Effector CD4-positive, alpha-beta T cell (primary cell): ENCODE measurements around the gene ZFHX3.

Experiments used
- DNase-seq: peaks from one replicate; pipeline ENCODE4 v3.0.0-alpha.2; 2020

ZFHX3 gene

DNA sequence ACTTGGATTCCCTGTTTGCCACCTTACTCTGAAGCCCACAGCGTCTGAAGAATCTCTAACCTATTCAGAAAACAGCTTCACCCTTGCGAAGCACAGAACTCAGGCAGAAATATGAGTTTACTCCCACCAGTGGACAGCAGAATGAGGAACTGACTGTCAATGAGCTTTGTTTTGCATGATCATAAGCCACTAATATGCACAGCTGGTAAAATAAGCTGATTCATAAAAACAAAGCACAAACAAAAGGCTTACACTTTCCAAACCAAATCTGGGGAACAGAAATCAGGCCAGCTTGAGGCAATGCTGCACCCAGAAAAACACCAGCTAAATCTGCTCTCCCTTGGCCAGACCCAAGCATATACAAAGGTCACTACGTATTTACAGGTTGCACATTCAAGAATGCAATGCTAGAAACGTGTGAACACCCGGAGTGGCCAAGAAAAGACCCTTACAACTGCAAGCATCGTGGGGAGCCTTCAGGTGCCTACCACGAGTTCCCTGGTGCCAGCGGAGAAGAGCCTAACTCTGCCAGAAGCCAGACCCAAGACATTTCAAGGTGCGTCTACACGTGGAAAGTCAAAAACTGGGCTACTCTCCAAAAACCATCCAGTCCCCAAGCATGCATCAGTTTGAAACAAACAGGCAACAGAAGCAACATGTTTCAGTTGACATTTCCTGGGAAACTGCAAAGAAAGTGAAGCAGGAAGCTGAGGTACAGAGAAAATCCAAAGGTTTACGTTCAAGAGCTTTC lies 207.1 kb downstream of the ZFHX3 start:
- no peak for DNase-seq

DNA sequence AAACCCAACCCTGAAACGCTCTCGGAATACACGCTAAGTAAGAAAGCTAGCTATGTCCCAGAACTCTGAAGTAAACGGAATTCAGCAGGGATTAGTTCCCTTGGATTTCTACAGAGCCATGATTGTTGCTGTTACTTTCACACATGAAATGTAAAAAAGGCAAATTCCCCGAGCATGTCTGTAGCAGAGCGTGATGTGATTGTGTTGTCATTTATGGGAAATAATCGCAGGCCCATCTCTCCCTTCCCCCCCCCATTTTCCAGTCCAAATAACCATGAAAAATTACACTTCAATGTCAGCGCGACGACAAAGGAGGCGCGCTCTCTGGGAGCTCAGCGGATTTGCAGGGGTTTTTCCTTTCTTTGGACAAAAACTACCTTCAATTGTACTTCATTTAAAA lies 209.0 kb downstream of the ZFHX3 start:
- DNase-seq, result no peak

DNA sequence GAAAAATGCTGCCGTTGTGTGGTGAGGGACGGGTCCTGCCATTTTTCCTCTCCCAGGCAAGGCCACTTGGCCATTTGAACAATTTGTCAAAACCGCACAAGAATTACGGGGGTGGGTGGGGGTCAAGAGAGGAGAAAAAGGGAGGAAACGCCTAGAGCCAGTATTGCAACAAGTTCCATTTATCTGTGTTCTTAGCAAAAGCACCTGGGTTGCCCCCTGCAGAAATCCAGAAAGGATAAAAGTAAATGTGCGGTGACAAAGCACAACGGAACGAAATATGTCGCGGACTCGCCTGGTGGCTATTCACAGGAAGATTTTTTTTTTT lies 209.4 kb downstream of the ZFHX3 start:
- DNase-seq, result no peak

DNA sequence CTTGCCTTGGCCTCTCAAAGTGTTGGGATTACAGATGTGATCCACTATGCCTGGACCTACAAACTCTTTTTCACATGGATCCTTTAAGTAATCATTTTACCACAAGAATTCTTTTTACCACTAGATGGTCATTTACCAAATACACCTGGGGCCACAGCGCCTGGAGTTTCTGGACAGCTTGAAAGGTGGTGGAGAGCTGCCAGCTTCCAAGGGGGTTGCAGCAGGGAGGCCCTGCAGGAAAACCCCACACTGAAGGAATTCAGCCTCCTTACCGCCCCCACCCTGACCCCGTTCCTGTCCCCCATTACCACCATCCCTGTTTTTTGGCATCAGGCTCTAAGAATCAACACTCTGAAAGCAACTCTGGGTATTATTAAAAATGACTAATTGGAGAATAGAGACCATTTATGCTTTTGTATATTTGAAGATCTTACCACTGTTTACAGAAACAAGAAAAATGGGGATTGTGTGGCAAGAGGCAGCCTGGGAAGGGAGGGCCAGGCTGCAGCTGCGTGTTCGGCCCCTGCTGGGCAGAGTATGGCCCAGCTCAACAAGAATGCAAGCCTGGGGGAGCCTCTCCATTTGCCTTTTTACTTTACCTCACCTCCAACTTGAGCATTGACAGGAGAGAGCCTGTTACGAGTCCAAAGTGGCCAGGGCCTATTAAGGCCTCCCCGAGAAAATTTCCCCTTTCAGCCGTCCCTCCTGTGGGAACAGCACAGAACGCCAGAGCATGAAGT lies 209.9 kb downstream of the ZFHX3 start:
- DNase-seq, result no peak

DNA sequence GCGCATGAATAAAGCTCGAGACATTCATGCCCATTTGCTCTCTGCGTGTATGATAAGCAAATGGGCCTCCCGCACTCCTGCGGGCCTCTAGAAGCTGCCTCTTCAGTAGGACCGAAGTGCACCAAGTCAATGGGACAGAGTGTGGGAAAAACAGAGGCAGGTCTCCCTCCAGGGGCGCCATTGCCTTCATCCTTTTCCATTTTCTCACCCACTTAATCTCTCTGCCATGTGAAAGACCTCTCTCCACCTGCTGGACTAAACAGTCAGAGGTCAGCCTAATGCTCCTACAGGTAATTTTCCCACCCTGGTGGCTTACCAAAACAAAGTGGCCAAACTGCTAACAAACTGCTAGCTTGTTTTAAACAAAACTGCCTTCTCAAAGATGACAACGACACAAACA lies 210.9 kb downstream of the ZFHX3 start:
- DNase-seq, result no peak

DNA sequence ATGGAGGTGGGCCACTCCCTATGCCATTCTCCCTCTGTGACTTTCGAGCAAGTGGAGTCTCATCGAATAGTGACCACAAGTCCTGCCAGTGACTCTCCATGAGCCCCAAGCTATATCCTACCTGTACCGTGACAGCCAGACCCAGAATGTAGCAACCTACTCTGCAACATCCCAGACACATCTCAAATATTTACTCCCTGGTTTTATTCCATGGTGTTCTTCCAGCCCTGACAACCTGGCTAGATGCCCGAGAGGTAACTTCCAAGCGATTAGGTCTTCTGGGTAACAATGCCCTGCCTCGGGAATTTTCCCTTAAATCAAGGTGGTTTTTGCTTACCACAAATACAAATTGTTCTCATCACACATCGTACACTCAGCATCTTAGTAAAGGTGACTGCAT lies 211.7 kb downstream of the ZFHX3 start:
- no peak for DNase-seq

DNA sequence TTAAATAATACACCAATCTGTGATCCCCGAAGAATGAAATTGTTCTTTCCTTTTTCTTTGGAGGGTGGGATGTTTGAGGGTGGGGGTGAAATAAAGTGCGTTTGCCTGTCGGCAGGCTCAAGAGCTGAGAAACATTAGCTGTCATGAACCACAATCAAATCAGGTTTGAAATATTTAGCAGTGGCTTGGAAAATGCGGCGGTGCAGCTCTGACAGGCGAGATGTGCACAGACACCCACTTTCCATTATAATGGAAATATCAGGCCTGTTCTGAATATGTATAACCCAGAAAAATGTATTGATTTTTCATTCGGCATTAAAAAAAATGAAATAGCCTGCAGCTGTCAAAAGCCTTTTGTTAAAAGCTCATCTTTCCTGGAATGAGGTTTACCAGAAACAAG lies 212.8 kb downstream of the ZFHX3 start:
- no peak for DNase-seq

DNA sequence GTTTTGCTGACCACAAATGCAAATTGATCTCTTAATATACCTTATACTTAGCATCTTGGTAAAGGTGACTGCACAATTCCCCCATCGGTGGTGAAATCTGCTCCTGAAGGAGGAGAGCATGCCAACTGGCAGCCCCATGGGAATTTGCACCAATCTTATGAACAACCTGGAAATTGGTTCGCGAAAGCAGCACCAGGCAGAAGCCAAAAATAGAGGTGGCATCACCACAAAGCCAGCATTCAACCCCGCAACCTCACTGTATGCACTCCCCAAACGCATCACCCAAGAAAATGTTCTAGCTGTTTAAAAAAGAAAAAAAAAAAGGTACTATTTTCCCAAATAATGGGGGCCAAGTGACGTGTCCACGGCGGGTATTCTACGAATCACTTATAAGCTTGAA lies 213.4 kb downstream of the ZFHX3 start:
- DNase-seq, result no peak

DNA sequence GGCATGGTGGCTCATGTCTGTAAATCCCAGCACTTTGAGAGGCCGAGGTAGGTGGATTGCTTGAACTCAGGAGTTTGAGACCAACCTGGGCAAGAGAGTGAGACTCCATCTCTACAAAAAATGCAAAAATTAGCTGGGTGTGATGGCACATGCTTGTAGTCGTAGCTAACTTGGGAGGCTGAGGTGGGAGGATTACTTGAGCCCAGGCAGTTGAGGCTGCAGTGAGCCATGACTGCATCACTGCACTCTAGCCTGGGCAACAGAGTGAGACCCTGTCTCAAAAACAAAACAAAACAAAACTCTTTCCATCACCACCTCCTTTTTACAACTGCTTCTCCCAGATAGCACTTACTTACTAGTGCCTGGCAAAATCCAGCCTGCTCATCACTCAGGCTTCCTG lies 214.0 kb downstream of the ZFHX3 start:
- no peak for DNase-seq

DNA sequence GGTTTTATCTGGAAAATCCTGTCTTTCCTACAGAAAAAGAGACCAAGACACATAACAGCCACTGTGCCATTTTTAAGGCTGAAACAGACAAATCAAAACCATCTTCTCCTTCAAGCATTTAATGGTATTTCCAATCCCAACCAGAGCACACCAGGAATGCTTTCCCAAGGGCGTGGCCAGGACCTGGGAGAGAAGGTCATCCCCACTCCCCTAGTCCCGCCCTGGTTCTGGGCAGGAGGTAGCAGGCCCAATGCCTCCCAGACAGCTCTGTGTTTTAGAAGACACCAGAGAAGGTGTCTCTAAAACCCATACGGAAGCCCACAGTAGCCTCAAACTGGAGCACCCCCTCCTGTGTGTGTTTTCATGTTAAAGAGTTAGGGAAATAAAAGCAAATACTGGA lies 214.4 kb downstream of the ZFHX3 start:
- DNase-seq, result no peak

DNA sequence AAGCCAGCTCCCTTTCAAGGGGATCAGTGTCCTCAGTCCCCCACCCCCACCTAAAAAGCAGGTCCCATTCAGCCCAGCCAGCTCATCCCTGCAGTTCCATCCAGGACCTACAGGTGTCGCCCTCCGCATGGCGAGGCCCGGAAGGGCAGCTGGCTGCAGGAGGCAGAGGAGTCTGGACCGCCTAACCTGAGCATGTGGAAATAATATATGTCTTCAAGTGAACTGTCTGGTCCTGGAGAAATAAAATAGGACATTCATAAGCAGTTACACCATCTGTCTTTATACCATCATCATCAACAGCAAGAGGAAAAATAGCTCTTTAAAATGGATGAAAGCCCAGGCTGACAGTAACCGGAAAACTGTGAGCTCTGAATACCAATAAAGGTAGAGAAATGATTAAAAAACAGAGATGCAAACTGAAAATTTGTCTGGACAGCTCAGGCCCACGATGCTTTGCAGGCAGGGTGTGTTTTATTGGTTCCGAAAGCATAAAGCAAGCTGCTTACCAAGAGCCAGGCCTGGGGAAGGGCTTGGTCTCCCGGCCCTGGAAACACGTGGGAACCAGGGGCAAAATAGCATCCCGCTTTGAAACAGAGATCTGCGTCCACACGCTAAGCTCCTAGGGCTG lies 215.2 kb downstream of the ZFHX3 start:
- DNase-seq, result peak; percentile 43

DNA sequence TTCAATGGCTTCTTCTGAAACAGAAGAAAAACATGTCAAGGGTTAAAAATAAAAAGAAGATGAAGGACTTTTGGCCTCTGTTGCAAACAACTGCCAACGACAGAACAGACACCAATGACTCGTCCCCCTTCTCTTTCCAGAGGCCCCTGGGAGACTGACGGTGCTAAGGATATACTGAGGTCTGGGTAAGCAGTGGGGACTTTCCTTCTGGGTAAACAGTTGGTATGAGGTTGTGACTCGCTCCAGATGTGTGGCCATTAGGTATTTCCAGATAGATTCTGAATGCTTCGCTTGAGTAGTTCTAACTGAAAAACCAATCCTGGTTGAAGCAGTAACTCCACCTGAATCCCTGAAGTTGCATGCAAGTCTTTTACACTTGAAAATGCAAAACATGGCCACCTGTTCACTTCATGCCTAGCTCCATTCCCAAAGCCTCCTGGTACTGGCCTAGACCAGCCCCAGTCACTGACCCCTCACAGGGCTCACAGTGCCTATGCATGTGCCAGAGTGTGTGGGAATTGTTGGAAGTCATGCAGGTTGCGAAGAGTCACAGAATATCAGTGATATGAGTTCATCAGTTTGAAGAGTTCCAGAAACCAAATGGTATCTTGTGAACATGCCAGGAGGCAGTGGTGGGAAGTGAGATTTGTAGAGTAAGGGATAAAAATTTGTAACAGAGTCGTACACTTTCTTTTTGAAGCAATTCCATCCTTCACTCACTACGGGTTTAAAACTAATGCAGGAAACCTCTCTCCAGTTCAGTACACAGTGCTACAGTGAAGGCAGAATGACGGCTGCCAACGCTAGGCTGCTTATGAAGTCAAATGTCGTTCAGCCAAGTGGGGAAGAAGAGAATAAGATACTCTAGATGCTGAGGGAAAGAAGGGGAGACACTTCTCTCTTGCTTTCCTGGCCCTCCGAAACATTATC lies 217.8 kb downstream of the ZFHX3 start:
- DNase-seq, result no peak

DNA sequence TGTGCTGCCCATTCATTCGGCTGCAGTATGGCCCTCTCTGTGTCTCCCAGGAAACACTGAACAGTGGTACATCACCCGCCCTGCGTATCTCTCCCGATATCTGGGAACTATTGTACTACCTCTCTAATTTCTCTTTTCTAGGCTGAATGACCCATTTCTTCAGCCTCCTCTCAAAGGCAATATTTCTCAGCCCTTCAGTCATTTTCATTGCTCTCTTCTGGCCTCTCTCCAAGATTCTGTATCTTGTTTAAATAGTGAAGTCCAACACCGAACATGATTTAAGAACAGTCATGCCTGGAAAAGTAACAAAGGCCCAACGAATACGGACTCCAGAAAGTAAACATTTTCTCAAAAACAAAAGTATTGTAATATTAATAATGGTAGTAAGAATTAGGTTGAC lies 220.1 kb downstream of the ZFHX3 start:
- DNase-seq, result no peak

DNA sequence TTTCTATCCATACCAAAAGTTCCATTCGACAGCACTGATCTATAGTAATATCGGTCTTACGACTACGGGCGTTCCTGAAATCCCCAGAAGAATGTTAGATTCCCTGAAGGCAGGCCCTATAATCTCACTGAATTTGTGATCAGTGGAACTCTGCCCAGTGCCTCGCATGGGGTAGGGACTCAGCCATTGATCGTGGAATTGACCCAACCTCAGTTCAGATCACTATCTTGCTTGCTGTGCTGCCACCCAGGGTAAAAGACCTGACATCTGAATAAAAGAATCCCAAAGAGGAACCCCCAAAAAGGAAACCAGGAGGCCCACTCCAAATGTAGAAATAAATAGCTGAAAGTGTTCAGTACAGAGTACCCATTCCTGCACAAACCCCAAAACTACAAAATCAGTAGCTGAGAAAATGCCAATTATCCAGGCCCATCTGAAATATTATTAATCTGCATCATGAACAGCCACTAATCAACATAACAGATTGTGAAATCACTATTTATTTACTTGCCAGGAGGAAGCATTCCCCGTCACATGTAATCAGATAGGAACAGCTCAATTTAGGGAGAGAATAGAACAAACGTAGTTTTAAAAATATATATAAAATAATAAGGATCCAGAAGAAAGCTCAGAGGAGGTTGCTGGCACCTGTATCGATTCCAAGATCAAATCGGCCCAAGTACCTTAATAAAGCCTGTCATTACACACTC lies 221.9 kb downstream of the ZFHX3 start:
- no peak for DNase-seq

DNA sequence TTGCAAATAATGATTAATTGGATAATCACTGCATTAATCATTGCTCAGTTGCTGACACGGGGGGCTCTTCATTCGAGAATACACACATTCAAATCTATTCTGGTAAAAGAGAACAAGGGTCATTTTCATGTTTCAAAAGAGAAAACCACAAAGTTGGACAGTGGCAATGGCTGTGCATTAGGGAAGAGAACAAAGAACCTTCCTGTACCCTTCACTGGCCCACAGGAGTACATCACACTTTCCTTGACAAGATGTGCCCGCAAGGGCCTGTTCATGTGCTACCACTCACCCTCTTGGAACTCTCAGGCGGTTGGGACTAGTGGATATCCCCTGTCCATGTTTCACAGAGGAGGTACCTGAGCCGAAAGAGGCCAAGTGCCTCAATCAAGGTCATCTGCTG lies 223.2 kb downstream of the ZFHX3 start:
- no peak for DNase-seq

DNA sequence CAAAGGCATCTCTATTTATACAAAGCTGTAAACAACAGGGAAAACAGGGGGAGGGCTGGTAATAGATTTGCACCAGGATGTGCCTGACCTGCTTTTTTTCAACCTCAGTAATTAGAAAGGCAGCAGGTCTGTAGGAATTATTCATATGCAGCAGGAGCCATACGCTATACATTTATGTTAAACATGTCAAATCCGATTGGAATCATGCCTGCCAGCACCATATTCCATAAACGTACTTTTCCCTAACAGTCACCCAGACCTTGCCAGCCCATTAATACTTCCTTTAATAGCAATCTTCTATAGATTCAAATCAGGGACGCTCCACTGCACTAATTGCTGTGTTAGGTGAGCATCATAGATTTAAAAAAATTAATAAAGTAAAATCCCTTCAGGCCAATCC lies 223.9 kb downstream of the ZFHX3 start:
- DNase-seq, result no peak

DNA sequence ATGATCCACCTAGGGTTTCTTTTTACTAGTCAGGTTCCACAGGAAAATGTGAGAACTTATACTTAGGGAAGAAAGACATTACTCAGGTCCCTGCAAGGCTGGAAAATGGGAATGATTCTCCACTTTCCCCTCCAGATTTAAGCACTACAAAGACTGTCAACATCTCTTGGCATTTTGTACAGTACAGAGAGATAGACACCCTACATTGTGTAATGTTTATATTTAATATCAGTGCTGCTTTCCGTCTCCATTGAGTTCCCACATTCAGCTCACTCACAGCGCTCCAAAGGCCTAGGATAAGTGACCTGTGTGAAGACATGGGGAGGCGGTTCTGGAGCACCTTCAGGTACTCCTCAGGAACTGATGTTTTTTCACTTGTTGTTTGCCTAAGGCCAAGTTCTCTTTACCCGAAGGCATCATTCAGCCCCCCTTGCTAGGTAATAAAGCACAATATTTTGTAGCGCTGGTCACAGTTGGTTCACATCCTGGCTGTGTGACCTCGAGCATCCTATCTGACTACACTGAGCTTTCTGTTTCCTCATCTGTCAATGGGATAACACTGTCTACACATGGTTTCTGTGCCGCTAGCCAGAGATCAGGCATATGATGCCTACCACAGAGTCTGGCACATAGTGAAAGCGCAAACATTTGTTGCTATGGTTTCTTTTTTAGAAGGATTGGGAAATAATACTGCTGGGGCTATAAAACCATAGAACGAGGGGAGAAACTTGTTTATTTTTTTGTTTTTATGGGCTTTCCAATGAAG lies 226.6 kb downstream of the ZFHX3 start:
- DNase-seq, result no peak

DNA sequence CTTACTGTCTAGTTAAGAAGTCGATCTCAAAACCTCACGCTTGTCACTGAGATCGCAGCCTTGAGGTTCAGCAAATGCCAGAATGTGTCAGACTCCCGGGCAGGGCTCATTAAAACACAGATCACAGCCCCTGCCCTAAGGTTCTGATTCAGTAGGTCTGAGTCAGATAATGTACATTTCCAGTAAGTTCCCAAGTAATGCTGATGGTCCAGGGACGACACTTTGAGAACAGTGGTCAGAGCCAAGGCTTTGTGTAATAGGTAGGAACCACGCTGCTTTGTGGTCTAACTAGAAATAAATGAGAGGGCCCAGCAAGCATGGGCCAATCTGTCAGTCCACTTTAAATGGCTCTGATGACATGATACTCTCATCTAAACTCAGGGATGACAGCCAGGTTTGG lies 228.6 kb downstream of the ZFHX3 start:
- no peak for DNase-seq

DNA sequence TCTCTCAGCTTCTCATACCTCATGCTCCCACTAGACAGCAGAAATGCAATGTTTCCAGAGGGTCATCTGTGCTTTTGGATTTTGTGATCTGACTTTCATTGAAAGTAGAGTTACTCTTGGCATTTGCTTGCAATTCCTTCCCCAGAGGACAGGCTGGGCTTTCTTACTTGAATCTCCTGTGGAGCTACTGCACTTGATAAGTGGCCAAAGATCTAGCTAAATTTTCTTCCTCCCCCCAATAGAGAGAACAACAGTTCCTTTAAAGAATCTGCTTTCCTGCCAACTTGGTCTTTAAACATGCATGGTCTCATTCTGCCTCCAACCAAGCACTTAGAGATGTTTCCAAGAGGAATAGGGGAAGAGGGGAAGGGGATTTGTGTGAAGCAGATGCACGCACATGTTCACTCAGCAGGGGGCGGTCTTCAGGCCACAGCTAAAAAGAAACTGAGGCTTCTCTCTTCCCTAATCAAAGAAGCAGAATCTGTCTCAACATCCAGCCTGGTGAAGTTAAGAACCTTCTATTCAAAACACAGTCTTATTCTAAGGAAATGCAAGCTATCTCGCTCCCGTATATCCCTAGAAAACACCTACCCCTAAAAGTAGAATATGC lies 229.6 kb downstream of the ZFHX3 start:
- no peak for DNase-seq

DNA sequence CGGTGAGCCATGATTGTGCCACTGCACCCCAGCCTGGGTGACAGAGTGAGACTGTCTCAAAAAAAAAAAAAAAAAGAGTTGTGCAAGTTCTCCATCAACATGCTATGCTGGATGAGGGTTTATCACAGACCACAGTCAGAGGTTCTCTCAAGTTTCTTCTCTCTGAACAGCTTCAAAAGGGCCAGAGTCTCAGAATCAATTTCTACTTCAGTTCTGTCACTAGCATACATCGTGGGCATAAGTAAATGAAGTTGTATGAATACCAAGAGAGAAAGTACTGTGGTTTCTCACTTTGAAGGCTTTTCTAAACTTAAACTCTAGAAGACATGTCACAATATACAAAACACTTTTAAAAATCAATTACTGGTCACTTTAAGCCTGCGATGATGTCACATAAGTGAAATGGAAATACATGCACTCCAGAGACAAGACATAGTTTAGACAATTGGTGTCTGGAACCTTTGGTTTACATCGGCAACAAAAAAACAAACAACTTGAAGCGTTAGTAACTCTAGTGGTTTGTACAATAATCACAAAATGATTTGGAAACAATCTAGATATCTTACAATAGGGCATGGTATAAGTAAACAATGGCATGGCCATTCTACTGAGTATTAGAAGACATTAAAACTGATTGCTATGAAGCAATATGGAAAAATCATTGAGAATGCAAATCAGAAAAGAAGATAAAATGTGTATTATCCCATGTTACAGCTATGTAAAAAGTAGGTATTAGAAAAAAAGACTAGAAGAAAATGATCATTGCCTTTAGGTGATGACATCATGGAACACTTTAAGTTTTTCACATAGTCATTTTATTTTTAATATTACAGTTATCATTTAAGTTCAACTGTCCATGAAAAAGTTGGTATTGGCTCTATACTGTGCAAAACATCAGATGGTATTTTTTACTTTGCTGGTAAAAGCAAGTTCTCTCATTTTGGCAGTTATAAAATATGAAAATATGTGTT lies 232.3 kb downstream of the ZFHX3 start:
- DNase-seq, result no peak
